Measurements from ENCODE around the gene FOXC1.

FOXC1 gene

DNA sequence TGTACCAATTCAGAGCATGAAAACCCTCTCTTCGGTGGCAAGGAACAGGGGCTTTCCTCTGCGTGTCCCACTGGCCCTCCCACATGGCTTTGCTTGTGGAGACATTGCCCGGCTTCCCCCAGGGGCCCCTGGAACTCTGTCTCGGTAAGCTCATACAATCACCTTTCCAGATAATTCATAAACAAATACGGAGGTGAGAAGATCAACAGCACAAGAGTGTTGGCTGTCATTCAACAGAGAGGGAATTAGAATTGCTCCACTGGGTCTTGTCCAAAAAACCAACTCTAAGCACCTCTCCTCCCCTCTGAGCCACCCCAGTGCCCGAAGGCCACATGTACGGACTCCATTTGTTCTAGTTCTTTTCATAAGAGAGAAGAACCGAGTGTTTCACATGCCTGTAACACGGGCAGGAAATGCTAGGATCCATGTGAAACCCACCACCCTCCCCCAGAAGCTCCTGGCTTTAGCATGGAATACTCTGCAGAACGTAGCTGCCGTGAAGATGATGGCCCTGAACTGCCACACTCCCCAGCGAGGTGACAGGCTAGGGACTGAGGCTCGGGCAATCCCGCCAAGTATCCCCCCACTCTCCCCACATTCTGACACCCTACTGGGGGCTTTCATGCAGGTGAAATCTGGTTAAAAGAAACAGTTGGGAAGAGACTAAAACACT lies 24.6 kb upstream of the FOXC1 start:
- no peak for DNase-seq

DNA sequence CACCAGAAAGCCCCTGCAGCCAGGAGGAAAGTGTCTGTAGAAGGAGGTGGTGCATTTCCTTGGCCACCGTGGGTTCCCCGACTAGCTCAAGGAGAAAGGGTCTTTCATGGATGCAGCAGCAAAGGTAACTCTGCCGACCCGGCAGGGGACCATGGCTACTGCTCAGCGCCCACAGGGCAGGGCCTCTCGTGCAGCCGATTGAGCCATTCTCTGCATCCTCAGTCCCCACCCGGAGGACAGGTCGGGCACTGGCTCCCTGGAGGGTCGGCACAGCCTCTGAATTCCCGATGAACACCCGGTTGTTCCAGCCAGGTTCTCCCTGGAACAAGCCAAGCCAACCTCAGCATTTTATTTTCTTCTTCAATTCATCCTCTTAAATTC lies 24.1 kb upstream of the FOXC1 start:
- no peak for DNase-seq

DNA sequence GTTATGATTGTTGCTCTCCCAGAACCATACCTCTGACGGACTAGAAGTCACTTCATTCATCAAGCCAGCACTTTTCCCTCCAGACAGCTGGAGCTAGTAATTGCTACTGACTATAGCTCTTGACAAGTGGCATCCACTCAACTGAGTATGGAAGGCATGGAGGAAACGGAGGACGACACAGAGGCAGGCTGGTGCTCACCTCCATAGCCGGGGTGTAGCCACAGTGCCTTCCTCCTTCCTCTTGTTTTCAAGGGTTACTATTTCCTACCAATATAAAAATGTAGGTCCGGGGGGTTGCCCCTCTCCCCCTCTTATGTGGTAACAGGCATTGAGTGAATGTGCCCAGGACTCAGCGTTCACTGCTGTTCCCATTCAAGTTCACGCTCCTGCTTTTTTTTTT lies 23.5 kb upstream of the FOXC1 start:
- no peak for DNase-seq

DNA sequence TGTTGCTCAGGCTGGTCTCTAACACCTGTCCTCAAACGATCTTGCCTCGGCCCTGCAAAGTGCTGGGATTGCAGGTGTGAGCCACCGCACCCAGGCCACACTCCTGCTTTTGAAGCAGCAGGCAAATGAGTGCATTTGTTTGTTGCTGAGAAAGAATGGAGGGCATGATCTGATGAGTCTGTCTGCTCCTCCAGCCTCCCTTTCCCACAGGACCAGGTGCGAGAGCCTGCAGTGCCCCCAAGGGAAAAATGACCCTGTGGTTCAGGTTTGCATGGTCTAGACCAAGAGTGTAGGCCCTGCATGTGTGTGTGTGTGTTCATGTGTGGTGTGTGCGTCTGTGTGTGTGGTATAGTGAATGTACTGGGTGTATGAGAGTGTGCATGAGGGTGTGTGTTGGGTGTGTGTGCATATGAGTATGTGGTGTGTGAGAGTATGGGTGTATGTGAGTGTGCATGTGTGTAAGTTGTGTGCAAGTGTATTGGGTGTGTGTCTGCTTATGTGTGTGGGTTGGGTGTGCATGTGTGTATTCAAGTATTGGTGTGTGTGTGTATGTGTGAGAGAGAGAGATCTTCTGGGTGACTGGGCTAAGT lies 22.8 kb upstream of the FOXC1 start:
- DNase-seq = no peak

DNA sequence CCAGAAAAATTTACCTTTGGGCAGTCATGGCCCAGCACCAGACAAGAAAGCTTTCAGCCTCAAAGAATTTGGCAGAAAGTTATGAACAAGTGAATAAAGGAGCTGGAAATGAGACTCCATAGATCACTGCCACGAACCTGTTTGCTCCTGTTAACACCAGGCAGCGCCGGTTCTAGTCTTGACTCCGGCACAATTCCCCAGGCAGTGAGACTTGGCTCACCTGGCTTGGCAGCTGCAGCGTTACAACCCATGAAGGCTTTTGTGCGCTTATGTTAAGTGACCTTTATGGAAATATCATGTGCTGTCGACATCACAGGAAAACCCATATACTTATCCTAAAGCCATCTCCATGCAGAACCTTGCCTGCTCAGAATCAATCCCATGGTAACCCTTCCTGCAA lies 22.2 kb upstream of the FOXC1 start:
- no peak for DNase-seq

DNA sequence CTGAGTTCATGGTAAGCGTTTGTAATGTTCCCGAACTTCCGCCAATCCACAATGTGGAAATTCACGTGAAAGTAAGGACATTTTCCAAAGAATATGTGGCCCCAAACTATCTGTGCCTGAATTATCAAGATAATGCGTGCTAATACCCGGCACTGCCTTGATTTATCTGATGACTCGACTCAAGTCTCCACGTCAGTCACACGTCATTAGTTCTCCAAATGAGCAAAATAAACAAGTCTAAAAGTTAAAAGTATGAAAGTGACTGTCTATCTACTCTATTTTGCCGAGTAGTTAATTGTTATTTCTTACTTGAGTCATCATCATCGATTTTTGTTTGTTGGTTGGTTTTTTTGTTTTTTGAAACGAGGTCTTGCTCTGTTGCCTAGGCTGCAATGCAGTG lies 21.7 kb upstream of the FOXC1 start:
- DNase-seq = no peak

DNA sequence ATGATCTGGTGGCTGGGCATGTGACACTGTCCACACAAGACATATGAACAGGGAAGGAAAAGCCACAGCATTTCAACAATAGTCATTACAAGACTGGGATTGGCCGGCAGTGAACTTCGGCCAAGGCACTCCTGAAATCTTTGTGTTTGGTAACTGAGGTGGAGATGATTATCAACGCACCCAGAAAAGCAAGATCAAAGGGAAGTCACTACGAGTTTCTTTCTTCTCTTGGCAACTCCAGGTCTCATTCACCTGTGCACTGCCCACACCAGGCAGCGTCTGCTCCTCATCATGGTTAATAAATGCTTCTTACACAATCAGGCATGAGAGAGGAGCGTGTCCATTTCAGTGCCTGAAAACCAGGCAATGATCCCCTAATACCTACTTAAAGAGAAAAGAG lies 20.5 kb upstream of the FOXC1 start:
- DNase-seq = no peak

DNA sequence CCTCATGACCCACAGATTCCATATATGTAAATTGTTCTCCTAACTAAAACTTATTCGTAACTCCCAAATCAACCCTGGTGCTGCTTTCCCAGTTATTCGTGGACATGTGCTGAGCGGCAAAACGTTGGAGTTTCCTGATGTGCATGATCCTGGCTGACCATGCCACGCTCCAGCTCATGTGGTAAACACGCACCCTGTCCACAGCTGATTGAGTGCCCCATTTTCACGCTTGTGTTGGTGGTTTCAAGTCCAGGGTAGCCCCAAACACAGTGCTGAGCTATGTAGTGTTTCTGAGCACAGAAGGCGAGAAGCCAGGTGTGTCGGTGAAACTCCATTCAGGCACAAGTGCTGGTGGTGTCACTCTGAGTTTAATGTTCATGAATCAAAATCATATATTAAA lies 19.1 kb upstream of the FOXC1 start:
- DNase-seq = no peak

DNA sequence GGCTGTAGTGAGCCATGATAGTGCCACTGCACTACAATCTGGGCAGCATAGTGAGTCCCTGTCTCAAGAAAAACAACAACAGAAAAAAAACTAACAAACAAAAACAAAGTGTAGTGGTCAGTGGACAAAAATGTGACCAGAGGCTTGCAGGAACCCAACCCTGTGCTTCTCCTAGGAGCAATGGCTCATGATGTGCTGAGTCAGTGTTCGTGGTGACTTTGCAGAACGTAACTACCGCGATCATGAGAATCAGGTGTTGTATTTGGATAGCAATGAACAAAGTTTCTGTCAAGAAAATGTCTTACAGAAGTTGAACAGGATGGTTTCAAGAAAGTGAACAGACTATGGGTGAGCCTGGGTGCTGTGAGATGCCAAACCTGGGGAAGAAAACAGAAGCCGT lies 18.5 kb upstream of the FOXC1 start:
- DNase-seq = no peak

DNA sequence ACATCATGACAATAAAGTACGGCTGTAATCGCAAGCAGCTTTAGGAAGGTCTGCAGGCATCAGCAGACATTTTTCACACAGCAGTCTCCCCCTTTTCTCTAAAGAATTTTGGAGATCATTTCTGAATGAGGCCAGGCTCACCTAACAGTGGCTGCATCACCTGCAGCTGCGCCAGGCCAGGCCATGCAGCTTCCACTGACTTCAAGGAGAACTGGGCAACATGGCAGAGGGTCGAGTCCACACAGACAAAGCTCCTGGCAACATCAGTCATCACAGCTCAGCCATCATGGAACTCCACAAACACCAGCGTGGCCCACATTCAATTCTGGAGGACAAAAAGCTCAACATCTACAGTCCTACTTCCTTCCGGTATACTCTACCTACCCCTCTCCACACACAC lies 17.8 kb upstream of the FOXC1 start:
- DNase-seq = no peak

DNA sequence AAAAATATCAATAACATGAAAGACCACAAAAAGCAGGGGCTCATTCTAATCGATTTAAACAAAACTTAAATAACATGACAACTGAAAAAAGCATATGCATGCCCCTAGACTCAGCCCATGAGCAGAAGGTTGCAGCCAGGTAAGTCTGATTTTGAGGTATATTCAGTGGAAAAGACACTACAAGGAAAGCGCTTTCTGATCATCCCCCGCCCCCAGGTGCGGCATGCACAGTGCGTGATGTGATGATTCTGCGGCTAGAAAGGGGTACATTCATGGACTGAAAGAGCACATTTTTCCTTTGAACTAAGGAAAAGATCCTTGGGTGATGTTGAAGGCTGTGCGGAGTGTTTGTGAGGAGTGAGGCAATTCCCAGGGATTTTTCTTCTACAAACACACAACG lies 16.9 kb upstream of the FOXC1 start:
- no peak for DNase-seq

DNA sequence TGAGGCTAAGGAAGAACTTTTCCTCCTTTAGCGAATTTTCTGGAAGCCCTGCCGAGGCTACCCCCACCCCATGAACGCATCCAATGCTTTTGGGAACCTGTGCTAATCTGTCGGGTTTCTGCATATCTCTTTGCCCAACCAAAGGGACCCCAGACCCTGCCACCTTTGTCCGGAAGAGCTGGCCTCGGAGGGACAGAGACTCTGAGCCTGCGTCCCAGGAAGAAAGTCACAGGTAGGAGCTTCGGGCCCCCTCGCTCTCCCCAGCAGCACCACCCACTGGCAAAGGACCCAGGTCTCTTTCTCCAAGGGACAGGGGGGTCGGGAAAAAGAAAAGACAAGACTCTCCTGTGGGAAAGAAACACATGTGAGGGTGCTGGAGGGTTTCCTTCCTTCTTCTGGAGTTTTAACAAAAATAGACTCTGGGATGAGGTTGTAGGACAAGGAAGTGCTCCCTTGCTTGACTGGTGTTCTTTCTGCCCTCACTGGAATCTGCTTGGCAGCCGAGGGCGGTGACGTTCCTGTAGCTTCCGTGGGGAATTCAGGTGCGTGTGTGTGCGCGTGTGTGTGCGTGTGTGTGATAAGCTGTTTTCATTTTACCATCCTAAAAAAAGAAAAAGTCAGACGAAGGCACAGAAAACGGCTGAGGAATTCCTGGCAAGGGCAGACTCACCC lies 16.3 kb upstream of the FOXC1 start:
- DNase-seq = no peak

DNA sequence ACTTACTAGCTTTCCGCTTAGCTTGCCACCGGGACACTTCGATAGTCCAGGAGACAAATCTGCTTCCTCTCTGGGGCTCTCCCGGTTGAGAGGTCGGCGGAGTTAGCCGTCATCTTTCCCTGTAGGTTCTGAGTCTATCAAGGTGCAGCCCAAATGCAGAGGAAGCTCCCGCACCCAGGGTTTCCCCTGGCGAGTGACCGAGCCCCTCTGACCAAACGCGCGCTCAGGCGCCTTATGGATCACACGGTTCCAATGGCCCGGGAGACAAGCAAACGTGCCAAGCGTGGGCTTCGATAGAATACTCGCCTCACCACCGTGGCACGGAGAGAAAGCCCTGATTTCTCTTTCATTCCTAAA lies 15.8 kb upstream of the FOXC1 start:
- DNase-seq = no peak

DNA sequence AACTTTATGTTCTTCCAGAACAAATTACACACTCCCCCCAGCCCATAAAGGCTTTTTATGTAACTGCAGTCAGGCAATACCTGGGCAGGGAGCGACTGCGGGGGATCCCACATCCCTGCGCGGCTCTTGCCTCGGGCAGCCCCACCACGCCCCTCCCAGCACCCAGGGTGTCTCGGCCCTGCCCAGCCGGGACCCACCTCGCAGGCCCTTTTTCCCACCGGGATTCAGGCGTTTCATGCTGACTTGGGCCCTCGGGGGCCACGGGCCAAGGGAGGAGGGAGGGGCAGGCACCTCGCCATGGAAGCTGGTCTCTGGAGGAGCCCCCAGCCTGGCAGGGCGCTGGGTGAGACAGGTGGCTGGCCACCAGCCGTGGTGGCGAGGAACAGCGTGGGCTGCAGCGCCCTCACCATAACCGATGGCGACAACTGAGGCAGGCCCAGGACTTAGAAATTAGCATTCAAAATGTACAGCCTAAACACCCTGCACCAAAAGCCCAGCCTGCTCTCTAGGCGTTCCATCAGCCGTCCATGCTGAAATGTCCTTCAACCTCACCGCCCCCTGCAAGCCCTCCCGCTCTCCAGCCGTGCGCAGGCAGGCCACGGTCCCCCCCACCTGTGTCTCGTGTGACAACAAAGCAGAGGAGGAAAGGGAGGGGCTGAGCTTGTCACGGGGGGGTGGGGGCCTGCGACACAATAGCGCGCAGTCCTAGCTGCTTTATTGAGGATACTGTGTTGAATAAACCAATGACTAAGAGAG lies 15.1 kb upstream of the FOXC1 start:
- no peak for DNase-seq

DNA sequence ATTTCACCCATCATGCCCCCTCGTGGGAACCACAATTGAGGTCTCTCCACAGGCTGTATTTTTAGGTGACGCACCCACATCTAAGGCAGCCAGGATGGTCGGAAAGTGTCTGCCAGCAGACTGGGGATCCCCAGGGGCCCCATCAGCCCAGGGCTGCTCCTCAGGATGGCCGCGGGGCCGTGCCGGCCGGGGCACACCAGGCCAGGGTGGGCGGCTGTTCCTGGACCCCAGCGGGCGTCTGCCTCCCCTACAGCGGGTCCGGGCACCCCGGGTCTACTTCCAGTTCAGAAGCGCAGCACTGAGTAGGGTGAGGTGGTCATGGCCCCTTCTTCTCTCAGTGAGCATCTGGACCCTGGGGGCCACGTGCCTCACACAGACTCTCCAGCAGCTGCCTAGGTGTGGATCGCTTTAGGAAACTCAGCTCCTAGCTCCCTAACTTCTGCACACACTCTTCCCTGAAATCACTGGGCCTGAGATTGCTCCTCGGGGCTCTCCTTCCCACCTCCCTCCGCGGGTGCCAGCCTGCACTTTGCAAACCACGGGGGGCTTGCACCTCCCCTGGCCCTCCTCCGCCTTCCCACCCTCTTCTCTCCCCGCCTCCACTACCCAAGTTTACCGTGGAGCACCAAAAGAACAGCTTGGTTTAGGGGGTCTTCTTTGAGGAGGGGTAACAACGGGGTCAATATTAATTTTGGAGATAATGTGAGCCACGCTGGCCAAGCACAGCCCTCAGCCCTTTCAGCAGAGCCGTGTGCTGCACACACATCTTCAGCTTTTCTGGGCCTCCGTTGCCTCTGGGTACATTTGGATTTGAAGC lies 14.2 kb upstream of the FOXC1 start:
- DNase-seq = no peak

DNA sequence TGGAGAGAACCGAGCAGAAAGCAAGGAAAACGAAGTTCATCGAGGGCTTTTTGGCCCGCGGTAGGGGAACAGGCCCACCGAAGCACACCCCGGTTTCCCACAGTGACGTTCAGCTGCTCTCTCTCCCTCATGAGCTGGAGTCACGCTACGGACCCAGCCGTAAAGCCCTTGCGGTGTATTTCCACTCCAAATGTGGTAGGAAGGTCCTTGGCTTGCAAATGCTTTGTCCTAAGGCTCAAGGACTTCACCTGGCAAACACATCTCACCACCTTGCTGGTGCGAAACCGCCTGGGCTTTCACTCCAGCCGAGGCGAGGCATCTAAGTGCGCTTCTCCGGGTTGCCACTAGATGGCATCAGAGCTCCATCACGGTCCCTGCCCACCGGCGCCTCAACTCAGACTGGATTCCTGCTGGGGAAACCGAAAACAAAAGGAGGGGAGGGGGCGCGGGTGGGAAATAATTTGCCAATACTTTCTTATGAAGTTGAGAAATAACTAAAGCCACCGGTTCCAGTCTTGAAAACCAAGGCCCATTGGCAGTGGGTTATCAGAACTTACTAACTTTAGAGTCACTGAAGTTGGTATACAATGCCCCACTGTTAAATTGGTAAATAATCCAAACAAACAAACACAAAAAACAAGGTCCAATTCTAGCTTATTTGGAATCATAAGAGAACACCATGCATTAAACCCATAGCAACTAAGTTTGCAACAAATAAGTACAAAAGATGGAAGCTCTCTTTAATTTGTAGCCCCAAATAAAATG lies 13.4 kb upstream of the FOXC1 start:
- peak; percentile 57 for DNase-seq

DNA sequence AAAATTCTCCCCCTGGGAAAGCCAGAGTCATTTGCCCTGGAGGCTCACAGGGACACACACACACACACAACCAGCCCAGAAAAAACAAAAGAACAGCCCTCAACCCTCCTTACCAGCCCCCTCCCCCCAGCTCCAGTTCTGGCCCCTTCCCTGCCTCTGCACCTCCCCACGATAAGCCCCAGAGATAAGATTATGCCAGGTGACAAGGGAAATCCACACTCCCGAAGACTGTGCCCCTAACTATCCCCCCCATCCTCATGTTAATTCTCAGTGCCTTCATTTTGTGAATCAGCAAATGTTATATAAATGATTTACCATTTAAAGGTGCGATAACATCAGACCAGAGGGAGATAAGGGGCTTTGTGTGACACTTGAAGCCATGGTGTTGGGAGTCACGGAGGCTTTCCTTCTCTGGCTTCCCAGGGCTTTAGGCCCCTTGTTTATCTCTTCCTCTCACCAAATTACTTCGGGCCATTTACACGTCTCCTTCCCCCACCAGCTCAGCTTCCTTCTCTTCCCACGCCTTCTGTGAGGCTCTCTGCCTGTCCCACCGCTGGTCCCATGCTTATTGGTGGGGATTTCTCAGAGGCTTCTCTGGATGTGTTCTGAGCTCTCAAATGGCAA lies 12.5 kb upstream of the FOXC1 start:
- no peak for DNase-seq

DNA sequence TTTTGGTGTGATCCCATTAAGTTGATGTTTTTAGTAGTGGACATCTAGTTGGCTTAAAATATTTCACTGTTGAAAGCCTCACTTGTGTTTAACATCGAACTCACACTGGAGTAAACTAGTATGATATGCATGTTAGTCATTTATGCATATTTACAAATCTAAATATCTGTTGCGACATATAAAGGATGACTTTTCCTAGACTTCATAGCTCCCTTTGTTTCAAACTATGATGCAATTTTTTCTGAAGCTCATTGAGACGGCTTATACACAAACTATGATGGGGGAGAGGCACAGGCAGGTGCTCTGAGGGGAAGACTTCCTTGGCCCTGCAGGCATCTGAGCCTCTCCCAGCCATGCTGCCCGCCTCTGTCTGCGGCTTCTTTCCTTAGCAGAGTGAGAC lies 11.8 kb upstream of the FOXC1 start:
- DNase-seq = no peak

DNA sequence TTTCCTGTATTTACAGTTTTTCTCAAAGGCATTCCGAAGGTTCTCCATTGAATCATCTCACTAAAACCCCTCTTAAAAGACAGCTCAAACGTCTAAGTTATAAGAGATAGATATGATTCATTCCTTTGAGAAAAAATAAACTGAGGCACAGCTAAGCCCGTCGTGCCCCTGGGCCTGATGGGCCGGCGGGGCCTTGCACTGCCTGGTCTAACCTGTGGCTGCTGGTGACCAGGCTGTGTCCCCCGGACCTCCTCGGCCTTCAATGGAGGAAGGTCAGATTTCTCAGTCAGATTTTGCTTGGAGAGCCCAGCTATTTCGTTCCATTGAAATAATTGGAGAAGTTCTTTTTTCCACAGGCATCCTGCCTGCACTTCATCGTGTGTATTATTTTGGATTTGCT lies 11.3 kb upstream of the FOXC1 start:
- no peak for DNase-seq

DNA sequence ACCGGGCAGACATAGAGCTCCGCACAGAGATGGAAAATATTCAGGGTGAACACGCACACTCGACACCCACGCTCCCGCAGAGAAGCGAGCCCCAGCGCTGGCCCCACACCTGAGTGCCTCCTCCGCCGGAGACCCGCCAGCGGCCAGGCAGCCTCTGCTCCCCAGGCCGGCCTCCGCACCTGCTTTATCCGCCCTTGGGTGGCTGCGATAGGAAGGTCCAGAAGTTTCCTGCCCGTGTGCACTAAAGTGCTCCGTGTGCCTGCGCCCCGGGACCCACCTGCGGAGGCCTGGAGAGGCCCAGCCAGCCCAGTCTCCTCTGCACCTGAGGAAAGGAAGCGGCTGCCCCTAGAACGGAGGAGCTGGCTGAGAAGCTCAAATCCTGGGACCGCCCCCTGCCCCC lies 10.8 kb upstream of the FOXC1 start:
- DNase-seq = no peak

DNA sequence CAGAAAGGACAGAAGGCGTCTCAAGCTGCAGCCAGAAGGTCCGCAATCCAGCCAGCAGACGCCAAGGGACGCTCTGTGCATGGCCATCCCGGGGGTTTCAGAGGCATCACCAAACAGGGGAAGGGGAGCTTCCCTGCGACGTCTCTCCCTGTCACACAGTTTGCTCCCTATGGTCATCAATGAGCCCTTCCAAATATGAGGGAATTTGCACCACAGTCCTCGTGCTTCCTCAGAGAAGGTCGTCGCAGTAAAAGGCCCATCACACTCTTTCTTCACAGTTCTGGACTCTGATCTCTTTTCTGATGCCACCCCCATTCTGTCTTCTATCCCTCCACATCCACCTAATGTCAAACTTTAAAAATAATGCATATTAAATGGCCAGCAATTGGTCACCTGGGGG lies 10.2 kb upstream of the FOXC1 start:
- DNase-seq = no peak

All from KG1 (cell line).